ENCODE results near the gene B3GNT8. TPM values are rescaled to one million over a fixed set of nuclear protein-coding genes. Genes with fewer than 3 reads are reported as not detected.

Gene B3GNT8
- total and polyA plus RNA-seq, 2 experiments from 2014 or later: 0.71 to 1.8 TPM

- H3K4me3 Mint-ChIP-seq: no peak overlapping the region
- peaks cover 4% of the 10 kb centered on the region for H3K27me3 Mint-ChIP-seq (ENCODE audit: insufficient read depth, low read depth, poor library complexity)
- DNase-seq (ENCODE audit: low spot score) (no peak), ATAC-seq (no peak)
- H3K4me3 ChIP-seq: no peak overlapping the region
- no peaks in the 10 kb centered on the region for H3K9me2 ChIP-seq (ENCODE audit: insufficient read depth)
- no peak overlapping the region for H3K4me2 ChIP-seq
- H3K27ac Mint-ChIP-seq: no peak overlapping the region
- H3K4me1 Mint-ChIP-seq: peaks cover 11% of the 10 kb centered on the region
- no peaks in the 10 kb centered on the region for H3K9me3 Mint-ChIP-seq
- TF ChIP-seq STAT1 (IDR thresholded peaks at IDR 0.05; ENCODE audit: unreplicated experiment) (no peak), EZH2 (IDR thresholded peaks at IDR 0.05; ENCODE audit: low read depth, unreplicated experiment) (no peak), CREB1 (CRISPR knock-in tag; IDR thresholded peaks at IDR 0.05; ENCODE audit: low read depth) (no peak), EZH2phosphoT487 (IDR thresholded peaks at IDR 0.05; ENCODE audit: unreplicated experiment) (no peak), CTCF (conservative IDR thresholded peaks at IDR 0.05; ENCODE audit: low read depth in 2 of 2) (no peak), JUNB (IDR thresholded peaks at IDR 0.05; ENCODE audit: unreplicated experiment) (no peak), ZNF114 (CRISPR knock-in tag; IDR thresholded peaks at IDR 0.05) (no peak), ETS1 (IDR thresholded peaks at IDR 0.05) (no peak), REST (IDR thresholded peaks at IDR 0.05; ENCODE audit: unreplicated experiment) (no peak), ZNF462 (CRISPR knock-in tag; IDR thresholded peaks at IDR 0.05) (no peak), ZNF331 (CRISPR knock-in tag; IDR thresholded peaks at IDR 0.05; ENCODE audit: low read depth) (no peak), POLR2AphosphoS5 (IDR thresholded peaks at IDR 0.05; ENCODE audit: low read depth) (no peak), NANOG (IDR thresholded peaks at IDR 0.05; ENCODE audit: borderline replicate concordance) (no peak)
- 0 out of 2 replicates have a peak, but pooled peaks cover 5% of the 10 kb centered on the region for H3K4me1 ChIP-seq (ENCODE audit: insufficient read depth)
- H3K36me3 Mint-ChIP-seq (ENCODE audit: low read depth): peaks cover 3% of the 10 kb centered on the region; the same call in 2 of the 3 replicates
- H3K27ac ChIP-seq (ENCODE audit: low read depth): no peak overlapping the region
- peaks cover 16% of the 10 kb centered on the region for H3K79me2 ChIP-seq (replicated peaks; ENCODE audit: insufficient read depth)
- H3K36me3 ChIP-seq (ENCODE audit: insufficient read depth): no peaks in the 10 kb centered on the region
- H4K20me1 ChIP-seq (replicated peaks; ENCODE audit: insufficient read depth): peaks cover 3% of the 10 kb centered on the region
- H3F3A ChIP-seq (replicated peaks; ENCODE audit: low read depth): no peaks in the 10 kb centered on the region
- no peaks in the 10 kb centered on the region for H3K27me3 ChIP-seq (ENCODE audit: insufficient read depth)
- H2AFZ ChIP-seq: no peak overlapping the region
Measured at GRCh38 chr19:41402010-41402409, 25.2 kb downstream of the B3GNT8 start.

Data from GM23338 (cell line).